Small intestine (tissue), 7 donors: ENCODE data around the gene NINJ1. TPM values are rescaled to one million over a fixed set of nuclear protein-coding genes. Genes with fewer than 3 reads are reported as not detected.

Experiments used
- DNase-seq, 2 donors: peaks; one replicate each; pipeline versions ENCODE4 v3.0.0 to v3.0.0-alpha.2; 2013
- FAIRE-seq: peaks from 2 replicates; lab custom pipeline; 2012; peaks lifted over from hg19 to GRCh38; lab: Jason Lieb, UNC
- H3K27ac ChIP-seq, 3 donors: one replicate each; pipeline ENCODE4 v1.5.1; 2013; ENCODE audit warnings: low read length in 2 of 3, mild to moderate bottlenecking in 2 of 3, control low read depth in 1 of 3, inconsistent platforms in 1 of 3, low read depth in 1 of 3, moderate library complexity in 1 of 3
- H3K27me3 ChIP-seq, 3 donors: one replicate each; pipeline ENCODE4 v1.6.1; 2013; ENCODE audit warnings: low read length in 3 of 3, inconsistent platforms in 1 of 3; ENCODE audit not compliant: control insufficient read depth in 3 of 3, insufficient read depth in 3 of 3
- H3K36me3 ChIP-seq, 3 donors: one replicate each; pipeline ENCODE4 v1.6.1; 2013; ENCODE audit warnings: low read length in 3 of 3, inconsistent platforms in 1 of 3, low read depth in 1 of 3, mild to moderate bottlenecking in 1 of 3, moderate library complexity in 1 of 3; ENCODE audit not compliant: control insufficient read depth in 3 of 3, insufficient read depth in 2 of 3
- H3K4me1 ChIP-seq, 3 donors: one replicate each; pipeline ENCODE4 v1.6.1; 2013; ENCODE audit warnings: low read length in 2 of 3, inconsistent platforms in 1 of 3, low read depth in 1 of 3, mild to moderate bottlenecking in 1 of 3, moderate library complexity in 1 of 3; ENCODE audit not compliant: control insufficient read depth in 3 of 3, insufficient read depth in 2 of 3
- H3K4me3 ChIP-seq, 3 donors: one replicate each; pipeline ENCODE4 v1.5.1; 2013; ENCODE audit warnings: low read length in 3 of 3, control low read depth in 1 of 3, inconsistent platforms in 1 of 3, low read depth in 1 of 3, mild to moderate bottlenecking in 1 of 3, moderate library complexity in 1 of 3
- H3K9me3 ChIP-seq, 2 donors: one replicate each; pipeline ENCODE4 v1.6.1; 2013; ENCODE audit warnings: low read depth in 1 of 2, low read length in 1 of 2; ENCODE audit not compliant: control insufficient read depth in 2 of 2, insufficient read depth in 1 of 2
- WGBS, 3 donors: extraction: QIAGEN DNeasy Blood & Tissue Kit; methylation state at CpG; one replicate each; pipeline ENCODE4 v1.1.7; 2013; 5-methylcytosine and 5-hydroxymethylcytosine counted together
- polyA plus RNA-seq, 4 donors: library from polyadenylated mRNA; stranded (reverse) in 3 of 4; unstranded in 1 of 4; fragments of 200-250 nt in 3 of 4; fragments of 120-200 nt in 1 of 4; gene quantifications; one replicate each; pipeline versions ENCODE4 v1.2.1 to v1.2.3, GENCODE V29; 2013
- donor health status: healthy with polysubstance abuse.
- donor health status: control.
- donor health status: control.
- donor health status: Bipolar disorder and iron deficiency.
- donor health status: healthy.

NINJ1 gene
- polyA plus RNA-seq, 4 donors: 29.4 to 93.2 (median 54.0) TPM

GRCh38 chr9:93177676-93178075 is 43.6 kb upstream of the NINJ1 start:
- peaks cover 0 to 22% (median 2%) of the 10 kb centered on the region in 3 donors for H3K4me1 ChIP-seq
- no peak overlapping the region for H3K27ac ChIP-seq
- 81 to 86% (median 81%) methylated on average over 6 of the region's 6 CpGs for WGBS, 3 donors
- no peaks in the 10 kb centered on the region for H3K36me3 ChIP-seq
- H3K27me3 ChIP-seq: no peaks in the 10 kb centered on the region
- no peak overlapping the region for H3K4me3 ChIP-seq
- H3K9me3 ChIP-seq: no peaks in the 10 kb centered on the region
- no peak for DNase-seq
- no peak for FAIRE-seq

- H3K27ac ChIP-seq: no peak overlapping the region
- no peak for FAIRE-seq
- H3K9me3 ChIP-seq: no peaks in the 10 kb centered on the region
- no peaks in the 10 kb centered on the region for H3K27me3 ChIP-seq
- no peak overlapping the region for H3K4me3 ChIP-seq
- H3K4me1 ChIP-seq: peaks cover 0 to 22% (median 0%) of the 10 kb centered on the region in 3 donors
- WGBS, 3 donors: 15 to 71% (median 41%) methylated on average over 3 of the region's 3 CpGs
- no peaks in the 10 kb centered on the region for H3K36me3 ChIP-seq
- DNase-seq: peak in 1 of 2 donors; percentile 37
Observed at GRCh38 chr9:93174976-93175375, 40.9 kb upstream of the NINJ1 start.

- FAIRE-seq (no peak), DNase-seq (peak; percentile 48 to 73)
- H3K4me1 ChIP-seq: peaks cover 0 to 11% (median 0%) of the 10 kb centered on the region in 3 donors
- no peaks in the 10 kb centered on the region for H3K9me3 ChIP-seq
- 35 to 62% (median 41%) methylated on average over 12 of the region's 12 CpGs for WGBS, 3 donors
- H3K27me3 ChIP-seq: no peaks in the 10 kb centered on the region
- no peak overlapping the region for H3K27ac ChIP-seq
- no peaks in the 10 kb centered on the region for H3K36me3 ChIP-seq
- no peak overlapping the region for H3K4me3 ChIP-seq
Observed at GRCh38 chr9:93173365-93174051, 39.5 kb upstream of the NINJ1 start.

- H3K4me1 ChIP-seq: peaks cover 0 to 11% (median 0%) of the 10 kb centered on the region in 3 donors
- H3K9me3 ChIP-seq: no peaks in the 10 kb centered on the region
- H3K27me3 ChIP-seq: no peaks in the 10 kb centered on the region
- no peak overlapping the region for H3K27ac ChIP-seq
- no peak for FAIRE-seq
- no peak overlapping the region for H3K4me3 ChIP-seq
- DNase-seq: no peak
- H3K36me3 ChIP-seq: no peaks in the 10 kb centered on the region
- 83 to 86% (median 85%) methylated on average over 20 of the region's 20 CpGs for WGBS, 3 donors
Observed at GRCh38 chr9:93172666-93173364, 38.8 kb upstream of the NINJ1 start.

- peaks cover 0 to 11% (median 0%) of the 10 kb centered on the region in 3 donors for H3K4me1 ChIP-seq
- FAIRE-seq (no peak), DNase-seq (no peak)
- H3K4me3 ChIP-seq: no peak overlapping the region
- WGBS, 3 donors: 87 to 92% (median 89%) methylated on average over 8 of the region's 8 CpGs
- H3K27ac ChIP-seq: no peak overlapping the region
- no peaks in the 10 kb centered on the region for H3K27me3 ChIP-seq
- H3K9me3 ChIP-seq: no peaks in the 10 kb centered on the region
- no peaks in the 10 kb centered on the region for H3K36me3 ChIP-seq
Observed at GRCh38 chr9:93171261-93171990, 37.4 kb upstream of the NINJ1 start.

GRCh38 chr9:93170571-93170970 is 36.5 kb upstream of the NINJ1 start:
- H3K27me3 ChIP-seq: no peaks in the 10 kb centered on the region
- DNase-seq (no peak), FAIRE-seq (no peak)
- no peaks in the 10 kb centered on the region for H3K9me3 ChIP-seq
- peaks cover 0 to 11% (median 0%) of the 10 kb centered on the region in 3 donors for H3K4me1 ChIP-seq
- no peak overlapping the region for H3K27ac ChIP-seq
- no peak overlapping the region for H3K4me3 ChIP-seq
- H3K36me3 ChIP-seq: no peaks in the 10 kb centered on the region
- WGBS, 3 donors: 88 to 92% (median 91%) methylated on average over 8 of the region's 8 CpGs

- no peaks in the 10 kb centered on the region for H3K9me3 ChIP-seq
- no peak overlapping the region for H3K4me3 ChIP-seq
- no peaks in the 10 kb centered on the region for H3K36me3 ChIP-seq
- FAIRE-seq: no peak
- peaks cover 0 to 11% (median 0%) of the 10 kb centered on the region in 3 donors for H3K4me1 ChIP-seq
- no peak for DNase-seq
- WGBS, 3 donors: 96 to 100% (median 98%) methylated on average over 1 of the region's 1 CpG
- H3K27me3 ChIP-seq: no peaks in the 10 kb centered on the region
- no peak overlapping the region for H3K27ac ChIP-seq
Observed at GRCh38 chr9:93169444-93169843, 35.4 kb upstream of the NINJ1 start.

GRCh38 chr9:93168581-93168980 is 34.5 kb upstream of the NINJ1 start:
- Histone ChIP-seq H3K36me3 (no peaks in the 10 kb centered on the region), H3K9me3 (no peaks in the 10 kb centered on the region), H3K4me1 (peaks cover 0 to 7% (median 0%) of the 10 kb centered on the region in 3 donors), H3K27me3 (no peaks in the 10 kb centered on the region), H3K4me3 (no peak overlapping the region), H3K27ac (no peak overlapping the region)
- FAIRE-seq (no peak), DNase-seq (no peak)
- WGBS, 3 donors: 80 to 88% (median 80%) methylated on average over 5 of the region's 5 CpGs
